ENCODE results near the gene MARK2.
A peak's percentile ranks its signal among the peaks of the same experiment; 100 is the strongest.

The MARK2 gene

GRCh38 chr11:63937713-63938478 is 99.0 kb downstream of the MARK2 start:
- DNase-seq, result peak in 1 of 6 experiments; percentile 12

- peak; percentile 71 to 91 (median 84) for DNase-seq
These were observed 99.8 kb downstream of the MARK2 start, which contains the start of gene NAA40 for GRCh38 chr11:63938479-63939396. Gene NAA40, plus strand, starts transcription at chr11:63939002. Its CDS starts 95 bp downstream, at chr11:63939097.

- peak in 1 of 6 experiments; percentile 24 for DNase-seq
These were observed 100.5 kb downstream of the MARK2 start for GRCh38 chr11:63939397-63939891.

GRCh38 chr11:63940786-63941185 is 101.9 kb downstream of the MARK2 start:
- no peak for DNase-seq

- no peak for DNase-seq
These were observed 103.0 kb downstream of the MARK2 start for GRCh38 chr11:63941901-63942300.

GRCh38 chr11:63942803-63943202 is 103.9 kb downstream of the MARK2 start:
- DNase-seq, result no peak

- DNase-seq, result no peak
These were observed 106.1 kb downstream of the MARK2 start for GRCh38 chr11:63944987-63945386.

- DNase-seq, result peak; percentile 5 to 59 (median 34)
These were observed 106.7 kb downstream of the MARK2 start for GRCh38 chr11:63945477-63946163.

- DNase-seq, result peak in 1 of 6 experiments; percentile 10
These were observed 113.0 kb downstream of the MARK2 start for GRCh38 chr11:63951779-63952536.

GRCh38 chr11:63952570-63952969 is 113.7 kb downstream of the MARK2 start:
- no peak for DNase-seq

GRCh38 chr11:63958008-63958407 is 119.1 kb downstream of the MARK2 start:
- no peak for DNase-seq
